T-cell (primary cell): ENCODE measurements around the gene HPS3. TPM values are rescaled to one million over a fixed set of nuclear protein-coding genes. Genes with fewer than 3 reads are reported as not detected.

Experiments
- ATAC-seq, 4 experiments: fragments of 200-7000 bp in 3 of 4; fragments of 150-1000 bp in 1 of 4; cut with Tn5 transposase; replicated peaks in 1 of 4; 1 replicate in 3 of 4; 2 replicates in 1 of 4; pipeline ENCODE4 v1.10.0; 2021; ENCODE audit warnings: moderate library complexity in 3 of 4, mild to moderate bottlenecking in 2 of 4, moderate number of reproducible peaks in 1 of 4
- CTCF ChIA-PET, 2 donors: fragments of 300-600 bp; sonication (Branson Sonifier 250); formaldehyde crosslinking; loops; one replicate each; lab custom pipeline; 2022; ENCODE audit warnings: antibody characterized with exemption in 2 of 2; lab: Charles Lee
- POLR2A ChIA-PET, 2 donors: fragments of 300-600 bp; sonication (Branson Sonifier 250); formaldehyde crosslinking; loops; one replicate each; lab custom pipeline; 2022; ENCODE audit warnings: antibody characterized with exemption in 2 of 2; lab: Charles Lee
- DNase-seq, 35 experiments: peaks; one replicate each; pipeline versions ENCODE4 v3.0.0 to v3.0.0-alpha.2; 2013 to 2023
- H3K27ac ChIP-seq: one replicate; pipeline ENCODE4 v1.5.1; 2013; ENCODE audit warnings: low read length
- H3K27me3 ChIP-seq, 2 experiments: replicated peaks in 1 of 2; 1 replicate in 1 of 2; 2 replicates in 1 of 2; pipeline versions ENCODE4 v1.6.1 to v1.7.0; 2013; ENCODE audit warnings: low read length in 1 of 2, mixed read lengths in 1 of 2; ENCODE audit not compliant: control insufficient read depth in 2 of 2, insufficient read depth in 2 of 2; ENCODE audit errors: extremely low read depth in 1 of 2
- H3K36me3 ChIP-seq, 2 donors: 1 replicate in 1 of 2; 2 replicates in 1 of 2; pipeline versions ENCODE4 v1.6.1 to v1.7.0; 2013; ENCODE audit warnings: low read length in 1 of 2; ENCODE audit not compliant: control insufficient read depth in 2 of 2, insufficient read depth in 1 of 2; ENCODE audit errors: extremely low read depth in 1 of 2
- H3K4me1 ChIP-seq, 2 experiments: 1 replicate in 1 of 2; 2 replicates in 1 of 2; pipeline versions ENCODE4 v1.6.1 to v1.7.0; 2013; ENCODE audit warnings: low read length in 2 of 2, mixed read lengths in 1 of 2; ENCODE audit not compliant: insufficient read depth in 2 of 2, control insufficient read depth in 1 of 2; ENCODE audit errors: extremely low read depth in 1 of 2
- H3K4me3 ChIP-seq, 2 donors: 1 replicate in 1 of 2; 2 replicates in 1 of 2; pipeline versions ENCODE4 v1.5.1 to v1.7.0; 2013; ENCODE audit warnings: mild to moderate bottlenecking in 2 of 2, low read length in 1 of 2, moderate library complexity in 1 of 2; ENCODE audit not compliant: control insufficient read depth in 1 of 2; ENCODE audit errors: extremely low read depth in 1 of 2
- H3K9me3 ChIP-seq: 2 replicates; pipeline ENCODE4 v1.7.0; 2013
- H3K27ac Mint-ChIP-seq, 2 donors: one replicate each; pipeline ENCODE4 v1.8.0; 2020 to 2021; ENCODE audit warnings: mild to moderate bottlenecking in 2 of 2, mixed read lengths in 2 of 2
- H3K27me3 Mint-ChIP-seq, 2 donors: one replicate each; pipeline ENCODE4 v1.8.0; 2021 to 2022; ENCODE audit warnings: mixed read lengths in 2 of 2
- H3K36me3 Mint-ChIP-seq: one replicate; pipeline ENCODE4 v1.8.0; 2021; ENCODE audit warnings: mixed read lengths
- H3K4me1 Mint-ChIP-seq, 3 donors: one replicate each; pipeline ENCODE4 v1.8.0; 2020 to 2022; ENCODE audit warnings: mixed read lengths in 3 of 3, mild to moderate bottlenecking in 1 of 3
- H3K4me3 Mint-ChIP-seq, 3 donors: one replicate each; pipeline ENCODE4 v1.8.0; 2020 to 2022; ENCODE audit warnings: mild to moderate bottlenecking in 3 of 3, mixed read lengths in 3 of 3, moderate library complexity in 3 of 3
- H3K9me3 Mint-ChIP-seq, 3 donors: one replicate each; pipeline ENCODE4 v1.8.0; 2020 to 2022; ENCODE audit warnings: mixed read lengths in 3 of 3
- WGBS: methylation state at CpG from one replicate; pipeline ENCODE4 v1.1.5; 2013; ENCODE audit warnings: missing lambda C conversion rate; ENCODE audit not compliant: insufficient coverage; 5-methylcytosine and 5-hydroxymethylcytosine counted together
- total RNA-seq, 35 experiments: library from RNA in 6 of 35; stranded (reverse) in 6 of 35; fragments of 120-200 nt in 1 of 35; gene quantifications; one replicate each; pipeline versions ENCODE4 v1.2.1 to v1.2.4 and lab custom pipeline; 2013 to 2026

Gene HPS3
- total RNA-seq, 5 donors from 2014 or later (not counting 1 experiment from before 2014, with no cell fraction given): 18.6 to 28.4 (median 21.5) TPM

- no peaks in the 10 kb centered on the region for H3K27me3 ChIP-seq
- H3K27ac ChIP-seq: no peak overlapping the region
- peaks cover 3 to 8% of the 10 kb centered on the region in 2 experiments for H3K4me1 ChIP-seq
- DNase-seq (no peak), ATAC-seq (no peak)
- peaks cover 0 to 46% of the 10 kb centered on the region in 2 donors for H3K36me3 ChIP-seq
- Mint-ChIP-seq H3K27ac (peak overlapping the region in 1 of 2 donors; percentile 25), H3K4me1 (peaks cover 5 to 20% (median 11%) of the 10 kb centered on the region in 3 donors), H3K9me3 (no peaks in the 10 kb centered on the region), H3K27me3 (no peaks in the 10 kb centered on the region), H3K36me3 (peaks cover 48% of the 10 kb centered on the region), H3K4me3 (no peak overlapping the region)
- no peaks in the 10 kb centered on the region for H3K9me3 ChIP-seq
- POLR2A ChIA-PET: no interaction called here
- H3K4me3 ChIP-seq: no peak overlapping the region
- CTCF ChIA-PET: interaction anchor here (0.5 to 1.5 kb wide), 2 partner anchors 27 to 31 kb away, joined by 5 read pairs; no protein-coding TSS in a partner anchor
- no CpG with 5 or more reads among the region's 2 CpGs for WGBS
Measured at GRCh38 chr3:149151843-149152242, 22.4 kb downstream of the HPS3 start.

- peak overlapping the region in 1 of 2 donors; percentile 39 for H3K27ac Mint-ChIP-seq
- ChIA-PET POLR2A (no interaction called here), CTCF (interaction anchor here in 1 of 2 donors (0.5 kb wide), 1 partner anchor 121 kb away, joined by 3 read pairs; no protein-coding TSS in a partner anchor)
- DNase-seq (peak in 2 of 35 experiments; percentile 3 to 23), ATAC-seq (peak in 1 of 4 experiments; percentile 40)
- peaks cover 51% of the 10 kb centered on the region for H3K36me3 Mint-ChIP-seq
- H3K4me1 Mint-ChIP-seq: peaks cover 5 to 20% (median 11%) of the 10 kb centered on the region in 3 donors
- H3K27me3 Mint-ChIP-seq: no peaks in the 10 kb centered on the region
- Histone ChIP-seq H3K4me1 (peaks cover 3 to 8% of the 10 kb centered on the region in 2 experiments), H3K9me3 (no peaks in the 10 kb centered on the region), H3K27me3 (no peaks in the 10 kb centered on the region), H3K27ac (no peak overlapping the region), H3K4me3 (no peak overlapping the region), H3K36me3 (peaks cover 2 to 47% of the 10 kb centered on the region in 2 donors)
- WGBS: 60% methylated on average over 1 of the region's 2 CpGs
- no peaks in the 10 kb centered on the region for H3K9me3 Mint-ChIP-seq
- H3K4me3 Mint-ChIP-seq: no peak overlapping the region
Measured at GRCh38 chr3:149152420-149152819, 23.0 kb downstream of the HPS3 start.

- no peak overlapping the region for H3K27ac ChIP-seq
- Mint-ChIP-seq H3K4me3 (no peak overlapping the region), H3K27me3 (no peaks in the 10 kb centered on the region), H3K9me3 (no peaks in the 10 kb centered on the region), H3K36me3 (peaks cover 56% of the 10 kb centered on the region), H3K27ac (peak overlapping the region in 1 of 2 donors; percentile 29), H3K4me1 (peaks cover 5 to 20% (median 11%) of the 10 kb centered on the region in 3 donors)
- H3K9me3 ChIP-seq: no peaks in the 10 kb centered on the region
- peaks cover 3 to 8% of the 10 kb centered on the region in 2 experiments for H3K4me1 ChIP-seq
- H3K36me3 ChIP-seq: peaks cover 3 to 49% of the 10 kb centered on the region in 2 donors
- ATAC-seq: no peak
- no peak for DNase-seq
- ChIA-PET CTCF (no interaction called here), POLR2A (no interaction called here)
- no peaks in the 10 kb centered on the region for H3K27me3 ChIP-seq
- H3K4me3 ChIP-seq: no peak overlapping the region
Measured at GRCh38 chr3:149153402-149153801, 24.0 kb downstream of the HPS3 start.

- H3K9me3 Mint-ChIP-seq: no peaks in the 10 kb centered on the region
- ATAC-seq (no peak), DNase-seq (no peak)
- no peaks in the 10 kb centered on the region for H3K4me1 ChIP-seq
- no peak overlapping the region for H3K4me3 Mint-ChIP-seq
- H3K27ac Mint-ChIP-seq: no peak overlapping the region
- no peaks in the 10 kb centered on the region for H3K9me3 ChIP-seq
- H3K4me3 ChIP-seq: no peak overlapping the region
- H3K27ac ChIP-seq: no peak overlapping the region
- H3K27me3 ChIP-seq: no peaks in the 10 kb centered on the region
- H3K36me3 ChIP-seq: peaks cover 10 to 65% of the 10 kb centered on the region in 2 donors
- CTCF ChIA-PET: interaction anchor here (0.6 to 1.5 kb wide), 2 partner anchors 41 to 139 kb away, joined by 4 read pairs; no protein-coding TSS in a partner anchor
- POLR2A ChIA-PET: interaction anchor here in 1 of 2 donors (0.8 kb wide), 1 partner anchor 170 kb away, joined by 3 read pairs; no protein-coding TSS in a partner anchor
- peaks cover 0 to 4% (median 0%) of the 10 kb centered on the region in 3 donors for H3K4me1 Mint-ChIP-seq
- WGBS: 100% methylated on average over 1 of the region's 4 CpGs
- no peaks in the 10 kb centered on the region for H3K27me3 Mint-ChIP-seq
- peaks cover 57% of the 10 kb centered on the region for H3K36me3 Mint-ChIP-seq
Measured at GRCh38 chr3:149160754-149161300, 31.4 kb downstream of the HPS3 start.

- Histone ChIP-seq H3K4me1 (no peaks in the 10 kb centered on the region), H3K36me3 (peaks cover 10 to 69% of the 10 kb centered on the region in 2 donors), H3K9me3 (no peaks in the 10 kb centered on the region), H3K4me3 (no peak overlapping the region), H3K27ac (no peak overlapping the region), H3K27me3 (no peaks in the 10 kb centered on the region)
- Mint-ChIP-seq H3K9me3 (no peaks in the 10 kb centered on the region), H3K36me3 (peaks cover 59% of the 10 kb centered on the region), H3K4me3 (no peak overlapping the region), H3K4me1 (peaks cover 0 to 4% (median 0%) of the 10 kb centered on the region in 3 donors), H3K27me3 (no peaks in the 10 kb centered on the region), H3K27ac (no peak overlapping the region)
- ChIA-PET CTCF (interaction anchor here (0.6 to 1.5 kb wide), 2 partner anchors 42 to 182 kb away, joined by 3 to 4 read pairs; no protein-coding TSS in a partner anchor), POLR2A (no interaction called here)
- DNase-seq: no peak
- WGBS: 89% methylated on average over 2 of the region's 2 CpGs
- no peak for ATAC-seq
Measured at GRCh38 chr3:149162007-149162406, 32.6 kb downstream of the HPS3 start.

- POLR2A ChIA-PET: no interaction called here
Measured at GRCh38 chr3:149163066-149163465, 33.6 kb downstream of the HPS3 start.

More at GRCh38 chr3:149163066-149163465, 33.6 kb downstream of the HPS3 start:
- Histone ChIP-seq H3K36me3 (peaks cover 7 to 73% of the 10 kb centered on the region in 2 donors), H3K27ac (no peak overlapping the region), H3K27me3 (no peaks in the 10 kb centered on the region), H3K9me3 (no peaks in the 10 kb centered on the region), H3K4me3 (no peak overlapping the region), H3K4me1 (no peaks in the 10 kb centered on the region)
- H3K27ac Mint-ChIP-seq: no peak overlapping the region
- CTCF ChIA-PET: interaction anchor here in 1 of 2 donors (1.6 kb wide), 1 partner anchor 42 kb away, joined by 6 read pairs; no protein-coding TSS in a partner anchor
- no peaks in the 10 kb centered on the region for H3K27me3 Mint-ChIP-seq
- peaks cover 59% of the 10 kb centered on the region for H3K36me3 Mint-ChIP-seq
- H3K4me1 Mint-ChIP-seq: peaks cover 0 to 4% (median 0%) of the 10 kb centered on the region in 3 donors
- no peaks in the 10 kb centered on the region for H3K9me3 Mint-ChIP-seq
- no peak for ATAC-seq
- no CpG with 5 or more reads among the region's 1 CpG for WGBS
- no peak overlapping the region for H3K4me3 Mint-ChIP-seq
- no peak for DNase-seq
